GM19397 (cell line): Measurements from ENCODE around the gene SPARC.
A peak's percentile ranks its signal among the peaks of the same experiment; 100 is the strongest.
"Not testable (repeated sequence)": the region's sequence is repeated elsewhere in the genome, so short reads cannot be mapped to it uniquely, and the experiment has no call there.

Experiments
- ATAC-seq: cut with Tn5 transposase; IDR thresholded peaks from one replicate; pipeline ENCODE4 v1.9.1; 2021; ENCODE audit warnings: mild to moderate bottlenecking, moderate library complexity; ENCODE audit not compliant: unreplicated experiment

SPARC gene

GRCh38 chr5:151703227-151703626, 16.5 kb upstream of the SPARC start:
- ATAC-seq, result peak; percentile 95

- ATAC-seq, result no peak
These were observed 14.1 kb upstream of the SPARC start for GRCh38 chr5:151700820-151701219.

- no peak for ATAC-seq
These were observed 13.6 kb upstream of the SPARC start for GRCh38 chr5:151700296-151700695.

- no peak for ATAC-seq
These were observed 12.6 kb upstream of the SPARC start for GRCh38 chr5:151699071-151699901.

- not testable (repeated sequence) for ATAC-seq
These were observed 11.4 kb upstream of the SPARC start for GRCh38 chr5:151698081-151698480.

- ATAC-seq, result no peak
These were observed 10.7 kb upstream of the SPARC start for GRCh38 chr5:151697452-151697851.

GRCh38 chr5:151696470-151697061, 9.9 kb upstream of the SPARC start:
- ATAC-seq, result no peak

- no peak for ATAC-seq
These were observed 8.7 kb upstream of the SPARC start for GRCh38 chr5:151695464-151695863.

- no peak for ATAC-seq
These were observed 7.3 kb upstream of the SPARC start for GRCh38 chr5:151694035-151694485.

- ATAC-seq, result no peak
These were observed 5.6 kb upstream of the SPARC start for GRCh38 chr5:151692312-151692711.

- ATAC-seq, result no peak
These were observed 5.0 kb upstream of the SPARC start for GRCh38 chr5:151691706-151692105.

- not testable (repeated sequence) for ATAC-seq
These were observed 2.9 kb upstream of the SPARC start for GRCh38 chr5:151689591-151689990.

GRCh38 chr5:151688436-151688835, 1.7 kb upstream of the SPARC start:
- ATAC-seq, result no peak

- no peak for ATAC-seq
These were observed 704 bp downstream of the SPARC start for GRCh38 chr5:151685749-151686673.

GRCh38 chr5:151684690-151685361, 1.9 kb downstream of the SPARC start:
- ATAC-seq, result no peak

GRCh38 chr5:151683986-151684588, 2.6 kb downstream of the SPARC start:
- ATAC-seq, result no peak

- ATAC-seq, result no peak
These were observed 3.3 kb downstream of the SPARC start for GRCh38 chr5:151683444-151683843.

- no peak for ATAC-seq
These were observed 3.9 kb downstream of the SPARC start for GRCh38 chr5:151682751-151683331.

- ATAC-seq, result no peak
These were observed 4.5 kb downstream of the SPARC start for GRCh38 chr5:151682240-151682639.

- no peak for ATAC-seq
These were observed 5.7 kb downstream of the SPARC start for GRCh38 chr5:151680944-151681427.
